Tibial artery (tissue), 4 donors: ENCODE data around the gene BAIAP3.

Source experiments
- DNase-seq, 2 donors: peaks; one replicate each; pipeline ENCODE4 v3.0.0-alpha.2; 2019
- H3K27ac ChIP-seq, 2 donors: fragments of 200-600 bp; sonication (generic) in 1 of 2; 1 replicate in 1 of 2; 2 replicates in 1 of 2; pipeline ENCODE4 v1.5.1; 2018 to 2019; ENCODE audit warnings: mild to moderate bottlenecking in 1 of 2
- H3K27me3 ChIP-seq, 2 donors: fragments of 200-600 bp; sonication (generic) in 1 of 2; one replicate each; pipeline versions ENCODE4 v1.5.1 to v1.6.0; 2016 to 2019
- H3K36me3 ChIP-seq, 3 donors: fragments of 200-600 bp; sonication (generic) in 2 of 3; one replicate each; pipeline ENCODE4 v1.5.1; 2016 to 2019; ENCODE audit warnings: mild to moderate bottlenecking in 2 of 3
- H3K4me1 ChIP-seq, 4 donors: fragments of 200-600 bp; sonication (generic) in 2 of 4; 1 replicate in 3 of 4; 2 replicates in 1 of 4; pipeline ENCODE4 v1.5.1; 2016 to 2019
- H3K4me3 ChIP-seq, 2 donors: fragments of 200-600 bp; sonication (generic) in 1 of 2; 1 replicate in 1 of 2; 2 replicates in 1 of 2; pipeline ENCODE4 v1.5.1; 2018 to 2019; ENCODE audit warnings: mild to moderate bottlenecking in 2 of 2
- H3K9me3 ChIP-seq, 3 donors: fragments of 200-600 bp; sonication (generic) in 1 of 3; one replicate each; pipeline ENCODE4 v1.5.1; 2016 to 2019
- intact Hi-C: fragments of 100-400 bp; cut with DNase I; formaldehyde crosslinking; loops from one replicate; pipeline ENCODE4 v1.15.0; 2023; ENCODE audit warnings: low total_unique reads
- TF ChIP-seq, protein P1 (sequence below), 2 experiments: fragments of 200-600 bp in 1 of 2; fragments of 450-650 bp in 1 of 2; IDR thresholded peaks; one replicate each; pipeline ENCODE4 v1.5.1; 2017 to 2019; ENCODE audit warnings: antibody characterized with exemption in 2 of 2, mild to moderate bottlenecking in 1 of 2, moderate library complexity in 1 of 2

Gene BAIAP3

DNA sequence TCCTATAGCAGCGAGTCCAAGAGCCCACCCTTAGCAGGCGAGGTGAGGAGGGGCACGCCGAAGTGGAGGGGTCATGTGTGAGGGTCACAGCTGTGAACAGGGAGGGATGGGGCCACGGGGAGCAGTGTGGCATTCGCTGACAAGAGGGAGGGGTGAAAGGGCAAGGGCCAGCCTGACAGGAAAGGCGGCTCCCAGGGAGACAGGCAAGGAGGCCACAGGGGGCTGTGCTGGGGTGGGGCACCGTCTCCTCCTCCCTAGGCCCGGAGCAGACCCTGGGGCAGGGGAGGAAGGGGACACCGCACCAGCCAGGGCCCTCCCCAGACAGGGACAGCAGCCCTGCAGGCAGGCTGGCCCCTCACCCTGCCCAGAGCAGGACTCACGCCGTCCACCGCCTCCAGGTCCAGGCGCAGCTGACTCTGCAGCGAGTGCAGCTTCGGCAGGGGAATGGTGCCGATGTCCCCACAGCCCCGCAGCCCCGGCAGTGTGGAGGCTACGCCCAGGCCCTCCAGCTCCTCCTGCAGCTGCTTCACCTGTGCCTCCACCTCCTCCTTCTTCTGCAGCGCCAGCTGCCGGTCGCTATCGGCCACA is 33.4 kb downstream of the BAIAP3 start:
- TF ChIP-seq, protein P1, sequence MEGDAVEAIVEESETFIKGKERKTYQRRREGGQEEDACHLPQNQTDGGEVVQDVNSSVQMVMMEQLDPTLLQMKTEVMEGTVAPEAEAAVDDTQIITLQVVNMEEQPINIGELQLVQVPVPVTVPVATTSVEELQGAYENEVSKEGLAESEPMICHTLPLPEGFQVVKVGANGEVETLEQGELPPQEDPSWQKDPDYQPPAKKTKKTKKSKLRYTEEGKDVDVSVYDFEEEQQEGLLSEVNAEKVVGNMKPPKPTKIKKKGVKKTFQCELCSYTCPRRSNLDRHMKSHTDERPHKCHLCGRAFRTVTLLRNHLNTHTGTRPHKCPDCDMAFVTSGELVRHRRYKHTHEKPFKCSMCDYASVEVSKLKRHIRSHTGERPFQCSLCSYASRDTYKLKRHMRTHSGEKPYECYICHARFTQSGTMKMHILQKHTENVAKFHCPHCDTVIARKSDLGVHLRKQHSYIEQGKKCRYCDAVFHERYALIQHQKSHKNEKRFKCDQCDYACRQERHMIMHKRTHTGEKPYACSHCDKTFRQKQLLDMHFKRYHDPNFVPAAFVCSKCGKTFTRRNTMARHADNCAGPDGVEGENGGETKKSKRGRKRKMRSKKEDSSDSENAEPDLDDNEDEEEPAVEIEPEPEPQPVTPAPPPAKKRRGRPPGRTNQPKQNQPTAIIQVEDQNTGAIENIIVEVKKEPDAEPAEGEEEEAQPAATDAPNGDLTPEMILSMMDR (IDR thresholded peaks at IDR 0.05): no peak
- Histone ChIP-seq H3K9me3 (no peaks in the 10 kb centered on the region), H3K4me1 (no peaks in the 10 kb centered on the region), H3K27me3 (no peaks in the 10 kb centered on the region), H3K36me3 (peaks cover 27 to 96% (median 80%) of the 10 kb centered on the region in 3 donors), H3K27ac (no peak overlapping the region), H3K4me3 (no peak overlapping the region)
- intact Hi-C loops: no loop called here
- no peak for DNase-seq

DNA sequence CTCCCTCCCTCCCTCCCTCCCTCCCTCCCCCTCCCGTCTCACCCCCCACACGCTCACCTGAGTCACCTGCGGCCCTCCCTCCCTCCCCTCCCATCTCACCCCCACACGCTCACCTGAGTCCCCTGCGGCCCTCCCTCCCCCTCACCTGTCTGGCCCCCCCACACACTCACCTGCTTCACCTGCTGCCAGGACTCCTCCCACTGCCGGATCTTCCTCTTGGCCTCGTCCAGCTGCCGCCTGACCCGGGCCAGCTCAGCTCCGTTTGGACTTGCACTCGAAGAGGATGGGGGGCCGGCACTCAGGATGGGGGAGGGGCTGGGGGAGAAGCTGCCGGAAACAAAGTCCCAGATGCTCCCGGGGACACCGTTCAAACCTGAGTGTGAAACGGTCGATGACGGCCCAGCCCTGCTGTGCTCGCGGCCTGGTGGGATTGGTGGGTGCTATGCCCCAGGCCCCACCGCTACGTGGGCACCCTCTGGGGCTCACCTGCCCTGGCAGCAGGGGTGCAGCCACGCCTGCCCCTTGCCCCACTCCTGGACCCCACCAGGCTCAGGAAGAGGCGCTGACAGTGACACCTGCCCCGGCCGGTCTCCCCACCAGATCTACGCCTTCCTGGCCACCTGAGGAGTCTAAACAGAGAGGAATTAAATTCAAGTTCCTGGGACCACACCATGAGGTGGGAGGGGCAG is 34.2 kb downstream of the BAIAP3 start:
- intact Hi-C loops: no loop called here
- no peaks in the 10 kb centered on the region for H3K27me3 ChIP-seq
- DNase-seq: no peak
- no peaks in the 10 kb centered on the region for H3K9me3 ChIP-seq
- TF ChIP-seq, protein P1 (IDR thresholded peaks at IDR 0.05): no peak
- H3K27ac ChIP-seq: no peak overlapping the region
- no peaks in the 10 kb centered on the region for H3K4me1 ChIP-seq
- peaks cover 20 to 94% (median 72%) of the 10 kb centered on the region in 3 donors for H3K36me3 ChIP-seq
- H3K4me3 ChIP-seq: no peak overlapping the region

DNA sequence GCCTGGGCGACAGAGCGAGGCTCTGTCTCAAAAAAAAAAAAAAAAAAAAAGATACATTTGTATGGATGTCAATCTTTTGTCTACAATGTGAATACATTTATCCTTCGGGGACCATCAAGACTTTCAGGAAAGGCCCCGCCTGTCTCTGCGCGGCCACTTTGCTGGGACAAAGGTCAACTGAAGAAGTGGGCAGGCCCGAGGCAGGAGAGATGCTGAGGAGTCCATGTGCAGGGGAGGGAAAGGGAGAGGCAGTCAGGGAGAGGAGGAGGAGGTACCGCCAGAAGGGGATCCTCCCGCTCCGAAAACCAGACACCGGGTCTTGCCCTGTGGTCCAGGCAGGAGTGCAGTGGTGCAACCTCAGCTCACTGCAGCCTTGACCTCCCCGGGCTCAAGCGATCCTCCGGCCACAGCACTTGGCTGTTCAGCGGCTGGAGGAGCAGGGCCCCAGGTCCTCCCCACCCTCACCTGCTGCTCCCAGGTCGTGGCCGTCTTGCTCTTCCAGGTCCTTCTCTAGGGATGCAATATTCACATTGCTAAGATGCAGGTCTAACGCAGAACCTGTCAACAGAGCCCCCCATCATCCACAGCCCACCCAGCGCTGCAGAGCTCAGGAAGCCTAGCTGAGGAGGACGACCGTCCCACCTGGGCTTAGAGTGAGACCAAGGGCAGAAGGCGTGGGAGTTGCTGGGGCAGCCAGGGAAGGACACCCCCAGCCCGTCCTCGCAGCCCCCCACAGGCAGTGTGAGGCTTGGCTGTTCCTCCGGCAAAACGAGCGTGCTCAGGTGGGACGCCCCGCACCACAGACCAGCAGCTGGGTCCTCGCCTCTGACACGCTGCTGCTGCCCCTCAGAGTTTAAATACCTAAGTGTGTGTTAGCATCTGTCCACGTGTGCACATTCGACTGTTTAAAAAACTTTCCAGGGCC is 37.9 kb downstream of the BAIAP3 start:
- intact Hi-C loops: no loop called here
- Histone ChIP-seq H3K4me3 (no peak overlapping the region), H3K27me3 (no peaks in the 10 kb centered on the region), H3K4me1 (no peaks in the 10 kb centered on the region), H3K27ac (no peak overlapping the region), H3K9me3 (no peaks in the 10 kb centered on the region), H3K36me3 (peaks cover 8 to 81% (median 57%) of the 10 kb centered on the region in 3 donors)
- TF ChIP-seq, protein P1 (IDR thresholded peaks at IDR 0.05): no peak
- DNase-seq: no peak

DNA sequence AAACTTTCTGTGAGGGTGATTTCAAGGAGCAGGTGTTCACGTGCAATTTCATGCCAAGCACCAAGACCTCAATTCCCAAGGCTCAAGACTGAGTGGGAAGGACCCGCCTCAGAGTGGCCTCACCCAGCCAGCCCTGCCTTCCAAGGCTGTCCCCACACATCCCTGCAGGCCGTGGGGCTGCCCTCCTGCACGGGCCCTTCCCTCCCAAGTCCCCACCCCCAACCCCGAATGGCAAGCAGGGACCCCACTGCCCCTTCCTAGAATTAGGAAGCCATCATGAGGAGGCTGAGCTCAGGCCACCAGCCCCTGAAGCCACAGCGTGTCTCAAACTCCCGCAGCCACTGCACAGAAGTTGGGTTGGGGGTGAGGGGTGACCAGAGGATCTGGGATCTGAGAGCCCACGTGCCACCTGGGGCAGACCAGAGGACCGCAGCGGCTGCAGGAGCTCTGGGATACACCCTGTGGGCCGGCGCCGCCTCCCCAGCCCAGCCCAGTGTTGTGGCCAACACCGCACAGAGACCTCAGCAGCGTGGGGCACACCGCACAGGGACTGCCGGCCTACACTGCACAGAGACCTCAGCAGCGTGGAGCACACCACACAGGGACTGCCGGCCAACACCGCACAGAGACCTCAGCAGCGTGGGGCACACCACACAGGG is 39.0 kb downstream of the BAIAP3 start:
- H3K9me3 ChIP-seq: no peaks in the 10 kb centered on the region
- no peak overlapping the region for H3K27ac ChIP-seq
- TF ChIP-seq, protein P1 (IDR thresholded peaks at IDR 0.05): no peak
- no peak overlapping the region for H3K4me3 ChIP-seq
- intact Hi-C loops: no loop called here
- no peak for DNase-seq
- H3K4me1 ChIP-seq: peaks cover 0 to 2% (median 0%) of the 10 kb centered on the region in 4 donors
- H3K36me3 ChIP-seq: peaks cover 0 to 77% (median 47%) of the 10 kb centered on the region in 3 donors
- H3K27me3 ChIP-seq: no peaks in the 10 kb centered on the region
